ENCODE data around the gene KDM1A.

DNA sequence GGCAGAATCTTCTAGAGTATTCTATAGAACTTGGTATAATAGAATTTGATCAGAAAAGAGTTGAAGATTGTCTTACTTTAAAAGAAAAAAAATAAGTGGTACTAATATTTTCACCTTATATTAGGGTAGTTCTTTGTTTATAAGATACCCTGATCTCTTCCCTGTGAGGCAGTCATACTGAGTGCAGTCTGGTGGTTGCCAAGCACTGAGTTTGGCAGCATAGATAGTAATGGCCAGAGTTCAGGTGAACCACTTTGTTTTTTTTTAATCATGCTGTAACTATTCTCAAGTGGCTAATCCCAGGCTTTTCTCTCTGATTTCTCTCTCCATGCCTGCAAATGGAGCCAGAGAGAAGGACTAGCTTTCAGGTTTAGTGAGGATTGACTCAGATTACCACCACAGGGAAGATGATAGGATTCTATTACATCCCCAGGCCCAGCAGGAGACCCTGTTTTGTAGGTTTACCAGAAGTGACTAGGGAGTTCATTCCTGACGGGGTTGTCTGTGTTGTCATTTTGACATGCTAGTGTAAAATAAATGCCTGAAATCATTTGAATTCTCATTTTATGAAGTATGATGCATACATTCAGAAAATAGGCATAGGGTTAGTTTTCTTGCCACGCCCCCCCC, 16.7 kb downstream of the KDM1A start:
- no peak for TF ChIP-seq CTCF (IDR thresholded peaks at IDR 0.05)
- no peak for TF ChIP-seq ZFX (IDR thresholded peaks at IDR 0.05; ENCODE audit: borderline replicate concordance)
